ENCODE measurements around the gene PPP3CA. TPM values are rescaled to one million over a fixed set of nuclear protein-coding genes. Genes with fewer than 3 reads are reported as not detected.

PPP3CA gene
- total and polyA plus RNA-seq, 2 of the 8 experiments (the other 6 are each of a cell fraction or from before 2014, with no cell fraction given) = 7.9 to 35.0 TPM

- no peak overlapping the region for H4K91ac ChIP-seq (replicated peaks; ENCODE audit: insufficient read length, low read length)
- H3K14ac ChIP-seq (ENCODE audit: insufficient read length) = no peak overlapping the region
- 95% methylated on average over 2 of the region's 2 CpGs; no CpG with 5 or more reads in 1 of the 2 experiments for WGBS, 2 experiments (ENCODE audit: extremely low coverage in 1 of 2, insufficient coverage in 1 of 2, insufficient read length in 1 of 2, insufficient replicate concordance in 2 of 2, low coverage in 1 of 2, low lambda C conversion rate in 2 of 2, missing lambda C conversion rate in 1 of 2)
- H2BK5ac ChIP-seq (ENCODE audit: low read depth, low read length) = no peak overlapping the region
- ChIA-PET CTCF (ENCODE audit: partially characterized antibody) (no interaction called here), POLR2A (ENCODE audit: partially characterized antibody) (no interaction called here)
- no peak overlapping the region for H3K18ac ChIP-seq (ENCODE audit: extremely low read depth, low read length)
- no peaks in the 10 kb centered on the region for H3K27me3 ChIP-seq (replicated peaks in 1 of 4; ENCODE audit: control insufficient read depth in 3 of 4, extremely low read depth in 1 of 4, insufficient read depth in 3 of 4, low read length in 3 of 4)
- no peak overlapping the region for H2AK5ac ChIP-seq (ENCODE audit: low read depth, low read length)
- H3K27ac ChIP-seq (ENCODE audit: low read depth, low read length) = no peak overlapping the region
- no peak overlapping the region for H3K9ac ChIP-seq (replicated peaks in 1 of 4; ENCODE audit: extremely low read depth in 1 of 4, low read depth in 3 of 4, low read length in 3 of 4)
- FAIRE-seq (no peak), DNase-seq (ENCODE audit: low read depth in 1 of 2, low spot score in 2 of 2) (no peak)
- no peak overlapping the region for H3K56ac ChIP-seq (replicated peaks; ENCODE audit: insufficient read length, low read depth, low read length)
- no peak overlapping the region for H2BK15ac ChIP-seq (ENCODE audit: low read length)
- no peak overlapping the region for H2BK12ac ChIP-seq (ENCODE audit: low read depth, low read length)
- H3K79me2 ChIP-seq (ENCODE audit: control insufficient read depth in 1 of 2, insufficient read depth in 2 of 2, low read length in 2 of 2) = no peaks in the 10 kb centered on the region
- no peak overlapping the region for H4K8ac ChIP-seq (ENCODE audit: extremely low read depth, insufficient read depth, low read length)
- no peak overlapping the region for H2AFZ ChIP-seq (ENCODE audit: low read length)
- H4K5ac ChIP-seq (ENCODE audit: insufficient read length, low read depth, low read length) = no peak overlapping the region
- no peak overlapping the region for H3K4me2 ChIP-seq (ENCODE audit: insufficient read depth in 1 of 2, low read depth in 2 of 2, low read length in 2 of 2)
- H3K9me3 ChIP-seq (ENCODE audit: insufficient read depth in 2 of 2, low read depth in 1 of 2, low read length in 1 of 2) = no peaks in the 10 kb centered on the region
- H3K36me3 ChIP-seq (ENCODE audit: control insufficient read depth in 2 of 4, insufficient read depth in 4 of 4, low read length in 3 of 4) = no peaks in the 10 kb centered on the region
- H3K79me1 ChIP-seq (ENCODE audit: low read depth, low read length) = no peaks in the 10 kb centered on the region
- no peak overlapping the region for H3K23ac ChIP-seq (ENCODE audit: insufficient read length)
- no peak overlapping the region for H2BK20ac ChIP-seq (ENCODE audit: low read length)
- no peak overlapping the region for H3K4me3 ChIP-seq (ENCODE audit: extremely low read depth in 1 of 4, insufficient read depth in 2 of 4, low read depth in 3 of 4, low read length in 4 of 4)
- no peak overlapping the region for H2BK120ac ChIP-seq (replicated peaks; ENCODE audit: low read depth, low read length)
- H3K4ac ChIP-seq (replicated peaks; ENCODE audit: insufficient read length, low read depth, low read length) = no peak overlapping the region
- H4K20me1 ChIP-seq (replicated peaks in 1 of 2; ENCODE audit: control insufficient read depth in 1 of 2, insufficient read depth in 2 of 2, low read length in 2 of 2) = no peaks in the 10 kb centered on the region
- H3K4me1 ChIP-seq (replicated peaks in 1 of 4; ENCODE audit: control insufficient read depth in 3 of 4, insufficient read depth in 4 of 4, low read length in 3 of 4) = no peaks in the 10 kb centered on the region; a peak in 1 of 7 replicates
- no peaks in the 10 kb centered on the region for H3K23me2 ChIP-seq (ENCODE audit: low read depth, low read length)
- no peak for TF ChIP-seq NRF1 (IDR thresholded peaks at IDR 0.05; ENCODE audit: low read depth, low read length)
- no peak for TF ChIP-seq PHF8 (conservative IDR thresholded peaks at IDR 0.05; ENCODE audit: low read depth, low read length)
- TF ChIP-seq USF2 (IDR thresholded peaks at IDR 0.05; ENCODE audit: low read length) = no peak
- no peak for TF ChIP-seq CHD1 (IDR thresholded peaks at IDR 0.05; ENCODE audit: low read depth, low read length)
- no peak for TF ChIP-seq EZH2 (IDR thresholded peaks at IDR 0.05; ENCODE audit: low read depth, low read length, severe bottlenecking)
- TF ChIP-seq SP1 (IDR thresholded peaks at IDR 0.05; ENCODE audit: low read depth, low read length) = no peak
- TF ChIP-seq RXRA (IDR thresholded peaks at IDR 0.05; ENCODE audit: insufficient read depth, low read depth, low read length) = no peak
- no peak for TF ChIP-seq EP300 (IDR thresholded peaks at IDR 0.05; ENCODE audit: borderline replicate concordance in 1 of 2, low read depth in 2 of 2, low read length in 2 of 2)
- no peak for TF ChIP-seq SRF (IDR thresholded peaks at IDR 0.05; ENCODE audit: low read depth, low read length)
- TF ChIP-seq SIRT6 (IDR thresholded peaks at IDR 0.05; ENCODE audit: low read length) = no peak
- no peak for TF ChIP-seq MAX (IDR thresholded peaks at IDR 0.05)
- no peak for TF ChIP-seq E2F6 (IDR thresholded peaks at IDR 0.05)
- TF ChIP-seq SIX5 (IDR thresholded peaks at IDR 0.05; ENCODE audit: low read depth, low read length) = no peak
Measured at GRCh38 chr4:101393256-101393655, 45.9 kb upstream of the PPP3CA start.

Data from H1 (cell line).